GM13977 (cell line): ENCODE measurements around the gene CPED1.

Experiments
- DNase-seq: peaks from one replicate; pipeline ENCODE4 v3.0.0; 2012; ENCODE audit warnings: low spot score
- in situ Hi-C: fragments of 300-500 bp; cut with MboI; formaldehyde crosslinking; loops from one replicate; pipeline ENCODE4 v1.12.0; 2022; ENCODE audit warnings: low sequenced_read_pairs, low pct_unique_long_range_greater_than_20kb, mixed read lengths, inconsistent platforms; ENCODE audit not compliant: unreplicated experiment
- TF ChIP-seq, protein P1 (sequence below): IDR thresholded peaks from 2 replicates; pipeline ENCODE4 v1.5.1; 2012; ENCODE audit warnings: mild to moderate bottlenecking, control low read depth; ENCODE audit not compliant: insufficient read depth; ENCODE audit errors: extremely low read depth, missing control alignments

CPED1 gene

DNA sequence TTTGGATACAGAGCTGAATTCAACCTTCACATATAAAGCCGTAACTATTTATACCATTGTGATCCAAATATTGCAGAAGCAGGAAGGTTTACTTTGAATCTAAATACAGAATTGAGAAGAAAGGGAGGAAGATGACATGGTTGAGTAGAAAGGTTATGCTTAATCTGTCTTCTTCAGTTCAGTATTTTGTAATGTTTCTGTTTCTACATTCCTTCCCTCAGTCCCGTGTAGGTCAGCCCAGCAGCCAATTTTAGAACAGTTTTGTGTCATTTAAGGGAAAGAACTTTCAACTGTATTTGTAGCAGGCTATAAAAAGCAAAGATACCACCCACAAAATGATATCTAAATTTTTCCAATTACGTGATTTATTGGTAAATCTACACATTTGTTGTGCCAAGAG is 97.4 kb downstream of the CPED1 start:
- TF ChIP-seq, protein P1, sequence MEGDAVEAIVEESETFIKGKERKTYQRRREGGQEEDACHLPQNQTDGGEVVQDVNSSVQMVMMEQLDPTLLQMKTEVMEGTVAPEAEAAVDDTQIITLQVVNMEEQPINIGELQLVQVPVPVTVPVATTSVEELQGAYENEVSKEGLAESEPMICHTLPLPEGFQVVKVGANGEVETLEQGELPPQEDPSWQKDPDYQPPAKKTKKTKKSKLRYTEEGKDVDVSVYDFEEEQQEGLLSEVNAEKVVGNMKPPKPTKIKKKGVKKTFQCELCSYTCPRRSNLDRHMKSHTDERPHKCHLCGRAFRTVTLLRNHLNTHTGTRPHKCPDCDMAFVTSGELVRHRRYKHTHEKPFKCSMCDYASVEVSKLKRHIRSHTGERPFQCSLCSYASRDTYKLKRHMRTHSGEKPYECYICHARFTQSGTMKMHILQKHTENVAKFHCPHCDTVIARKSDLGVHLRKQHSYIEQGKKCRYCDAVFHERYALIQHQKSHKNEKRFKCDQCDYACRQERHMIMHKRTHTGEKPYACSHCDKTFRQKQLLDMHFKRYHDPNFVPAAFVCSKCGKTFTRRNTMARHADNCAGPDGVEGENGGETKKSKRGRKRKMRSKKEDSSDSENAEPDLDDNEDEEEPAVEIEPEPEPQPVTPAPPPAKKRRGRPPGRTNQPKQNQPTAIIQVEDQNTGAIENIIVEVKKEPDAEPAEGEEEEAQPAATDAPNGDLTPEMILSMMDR: no peak
- in situ Hi-C loops: loop anchor here (10.0 kb wide), 1 partner anchor 91 kb away; no protein-coding TSS in a partner anchor
- no peak for DNase-seq

DNA sequence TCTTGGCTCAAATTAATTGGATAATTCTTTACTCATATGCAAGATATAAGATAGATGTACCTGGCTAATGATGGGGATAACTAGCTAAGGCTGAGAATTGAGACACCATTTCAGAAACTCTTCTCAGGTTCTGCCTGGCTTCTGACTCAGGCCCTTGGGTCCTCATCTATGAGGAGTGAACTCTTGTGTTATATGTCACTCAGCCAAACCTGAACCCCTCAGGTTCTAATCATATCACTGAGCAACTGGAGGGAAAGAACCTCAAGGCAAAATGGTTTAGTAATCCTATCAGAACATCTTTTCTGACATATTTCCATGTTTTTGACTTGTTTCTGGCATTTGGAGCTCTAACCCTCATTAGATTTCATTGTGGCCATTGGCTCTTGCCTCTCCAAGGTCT is 100.4 kb downstream of the CPED1 start:
- no peak for DNase-seq
- TF ChIP-seq, protein P1: no peak

DNA sequence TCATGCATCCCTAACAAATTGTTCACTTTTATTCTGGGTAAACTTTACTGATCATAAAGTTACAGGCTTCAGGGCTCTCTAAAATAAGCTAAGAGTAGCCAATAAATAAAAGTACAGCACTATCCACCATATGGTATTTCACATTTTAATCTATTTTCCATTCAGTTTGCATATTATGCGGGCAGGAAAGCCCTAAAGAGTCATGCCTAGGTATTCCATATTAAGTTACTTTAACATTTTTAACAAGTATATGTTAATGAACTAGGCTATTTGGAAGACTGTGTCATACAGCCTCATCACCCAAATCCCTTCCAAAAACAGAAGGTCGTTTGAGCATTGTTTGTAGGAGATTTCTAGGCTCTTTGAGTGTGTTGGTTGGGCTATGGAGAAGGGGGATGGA is 106.3 kb downstream of the CPED1 start:
- DNase-seq: no peak
- in situ Hi-C loops: no loop called here
- TF ChIP-seq, protein P1: no peak

More for the DNA sequence above, 100.4 kb downstream of the CPED1 start:
- in situ Hi-C loops: loop anchor here (10.0 kb wide), 1 partner anchor 94 kb away; no protein-coding TSS in a partner anchor

DNA sequence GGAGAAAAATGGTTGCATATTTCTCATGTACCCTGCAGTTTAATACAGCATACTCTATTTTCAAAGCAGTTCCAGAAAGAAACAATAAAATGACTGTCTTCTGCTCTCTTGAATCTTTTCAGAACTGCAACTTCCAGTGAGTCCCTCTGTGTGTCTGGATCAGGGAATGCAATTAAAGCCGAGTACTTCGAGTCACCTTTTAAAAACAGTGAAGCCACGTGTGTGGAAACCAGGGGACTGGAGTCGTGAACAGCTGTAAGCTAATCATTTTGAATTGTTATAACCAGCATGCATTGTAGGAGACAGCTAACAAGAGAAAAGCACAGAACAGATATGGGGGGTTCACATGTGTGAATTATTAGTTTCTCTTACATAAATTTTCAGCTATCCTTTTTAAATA is 109.1 kb downstream of the CPED1 start:
- TF ChIP-seq, protein P1: no peak
- in situ Hi-C loops: no loop called here
- DNase-seq: no peak

DNA sequence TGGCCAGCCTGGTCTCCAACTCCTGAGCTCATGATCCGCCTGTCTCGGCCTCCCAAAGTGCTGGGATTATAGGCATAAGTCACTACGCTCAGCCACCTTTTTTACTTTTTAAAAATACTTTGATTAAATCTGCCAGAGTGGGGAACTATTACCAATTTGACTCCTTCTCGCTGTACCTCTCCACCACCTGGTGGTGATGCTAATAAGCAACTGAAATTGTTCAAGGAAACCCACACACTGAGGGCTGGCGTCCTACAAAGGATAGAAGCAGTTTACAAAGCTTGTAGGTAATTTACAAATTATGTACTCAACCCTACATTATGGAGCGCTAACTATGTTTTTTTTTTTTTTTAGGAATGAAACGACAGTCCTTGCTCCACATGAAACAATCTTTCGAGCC is 111.1 kb downstream of the CPED1 start:
- in situ Hi-C loops: no loop called here
- TF ChIP-seq, protein P1: no peak
- DNase-seq: no peak

DNA sequence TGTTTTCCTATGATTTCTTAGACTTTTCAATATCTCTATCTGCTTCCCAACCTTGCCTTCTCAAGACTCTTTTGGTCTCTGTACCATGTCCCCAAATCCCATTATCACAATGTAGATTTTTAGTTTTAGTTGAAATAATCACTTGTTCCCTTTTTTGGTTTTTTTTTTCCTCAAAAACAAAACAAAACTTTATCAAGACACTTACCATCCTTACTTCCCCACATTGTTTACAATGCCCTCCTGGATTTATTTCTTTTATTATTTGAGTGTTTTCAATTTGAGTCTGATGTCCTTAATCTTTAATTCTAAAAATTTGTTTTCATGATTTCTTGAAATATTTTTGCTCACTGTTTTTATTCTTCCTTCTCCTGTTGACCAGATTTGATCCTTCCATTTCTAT is 112.6 kb downstream of the CPED1 start:
- no peak for DNase-seq
- TF ChIP-seq, protein P1: no peak
- in situ Hi-C loops: loop anchor here (25.0 kb wide), 1 partner anchor 314 kb away; no protein-coding TSS in a partner anchor

DNA sequence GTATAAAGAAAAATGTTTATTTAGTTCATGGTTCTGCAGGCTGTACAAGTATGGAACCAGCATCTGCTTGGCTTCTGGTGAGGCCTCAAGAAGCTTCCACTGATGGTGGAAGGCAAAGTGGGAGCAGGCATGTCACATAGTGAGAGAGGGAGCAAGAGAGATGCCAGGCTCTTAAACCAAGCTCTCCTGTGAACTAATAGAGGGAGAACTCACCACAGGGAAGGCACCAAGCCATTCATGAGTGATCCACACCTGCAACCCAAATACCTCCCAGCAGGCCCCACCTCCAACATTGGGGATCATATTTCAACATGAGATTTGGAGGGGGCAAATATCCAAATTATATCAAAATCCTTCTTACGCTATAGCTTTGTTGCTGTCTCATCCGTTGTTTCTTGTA is 113.1 kb downstream of the CPED1 start:
- no peak for DNase-seq
- TF ChIP-seq, protein P1: no peak
- in situ Hi-C loops: loop anchor here (25.0 kb wide), 1 partner anchor 314 kb away; no protein-coding TSS in a partner anchor
